SK-N-SH (cell line): ENCODE data around the gene DCHS1. TPM values are rescaled to one million over a fixed set of nuclear protein-coding genes. Genes with fewer than 3 reads are reported as not detected.
A peak's percentile ranks its signal among the peaks of the same experiment; 100 is the strongest.

Experiments
- CTCF ChIA-PET: fragments of 300-600, 350-600 bp; formaldehyde crosslinking; extraction: SDS; loops from one replicate; lab custom pipeline; 2021; lab: Yijun Ruan, JAX
- POLR2A ChIA-PET: fragments of 350-600 bp; sonication (Branson Sonifier 250); formaldehyde crosslinking; extraction: SDS; loops from one replicate; lab custom pipeline; 2020; ENCODE audit warnings: antibody characterized with exemption, inconsistent platforms; lab: Yijun Ruan, JAX
- DNase-seq: peaks from one replicate; pipeline ENCODE4 v3.0.0; 2012
- H2AFZ ChIP-seq: fragments of 200-600 bp; sonication (generic); 2 replicates; pipeline ENCODE4 v1.8.1; 2016; ENCODE audit warnings: antibody characterized with exemption, mild to moderate bottlenecking, low read depth
- H3F3A ChIP-seq: fragments of 200-600 bp; sonication (generic); replicated peaks from 2 replicates; pipeline ENCODE3; 2016; ENCODE audit warnings: antibody characterized with exemption, mild to moderate bottlenecking; ENCODE audit not compliant: insufficient read depth
- H3K27ac ChIP-seq, 2 experiments: fragments of 200-500 bp in 1 of 2; fragments of 200-600 bp in 1 of 2; sonication (Bioruptor generic) in 1 of 2; sonication (generic), shearing (Covaris generic) in 1 of 2; 2 replicates each; pipeline versions ENCODE4 v1.5.1 to v1.6.1; 2014 to 2016; ENCODE audit warnings: low read depth in 2 of 2, inconsistent platforms in 1 of 2, low read length in 1 of 2, mild to moderate bottlenecking in 1 of 2, mixed read lengths in 1 of 2
- H3K27me3 ChIP-seq: fragments of 200-600 bp; sonication (generic), shearing (Covaris generic); 2 replicates; pipeline ENCODE4 v1.6.1; 2016; ENCODE audit warnings: mixed run types; ENCODE audit not compliant: insufficient read depth
- H3K36me3 ChIP-seq, 2 experiments: fragments of 200-500 bp in 1 of 2; fragments of 200-600 bp in 1 of 2; sonication (Bioruptor generic) in 1 of 2; sonication (generic) in 1 of 2; replicated peaks in 1 of 2; 2 replicates each; pipeline versions ENCODE3 to v1.5.1; 2014 to 2016; ENCODE audit warnings: low read length in 1 of 2, mild to moderate bottlenecking in 1 of 2; ENCODE audit not compliant: insufficient read depth in 2 of 2, control insufficient read depth in 1 of 2
- H3K4me1 ChIP-seq, 2 experiments: fragments of 200-500 bp in 1 of 2; fragments of 200-600 bp in 1 of 2; sonication (Bioruptor generic) in 1 of 2; sonication (generic), shearing (Covaris generic) in 1 of 2; 2 replicates each; pipeline versions ENCODE4 v1.5.1 to v1.6.1; 2014 to 2016; ENCODE audit warnings: low read depth in 1 of 2, low read length in 1 of 2, mixed run types in 1 of 2; ENCODE audit not compliant: insufficient read depth in 2 of 2, control insufficient read depth in 1 of 2
- H3K4me2 ChIP-seq: fragments of 200-600 bp; sonication (generic), shearing (Covaris generic); 2 replicates; pipeline ENCODE4 v1.6.1; 2017; ENCODE audit warnings: mixed run types
- H3K4me3 ChIP-seq, 2 experiments: fragments of 200-500 bp in 1 of 2; fragments of 200-600 bp in 1 of 2; sonication (Bioruptor generic) in 1 of 2; sonication (generic), shearing (Covaris generic) in 1 of 2; 2 replicates each; pipeline versions ENCODE4 v1.5.1 to v1.8.1; 2014 to 2016; ENCODE audit warnings: low read depth in 2 of 2, inconsistent platforms in 1 of 2, low read length in 1 of 2, mild to moderate bottlenecking in 1 of 2, mixed read lengths in 1 of 2, moderate library complexity in 1 of 2
- H3K79me2 ChIP-seq: fragments of 200-600 bp; sonication (generic); 2 replicates; pipeline ENCODE4 v1.8.1; 2017; ENCODE audit warnings: mild to moderate bottlenecking; ENCODE audit not compliant: insufficient read depth
- H3K9ac ChIP-seq: fragments of 200-600 bp; sonication (generic); 2 replicates; pipeline ENCODE4 v1.6.1; 2017; ENCODE audit warnings: mixed run types
- H3K9me2 ChIP-seq: fragments of 200-600 bp; sonication (generic); 2 replicates; pipeline ENCODE4 v1.6.1; 2017; ENCODE audit warnings: mixed run types
- H3K9me3 ChIP-seq: fragments of 200-600 bp; sonication (generic); 2 replicates; pipeline ENCODE4 v1.6.1; 2017; ENCODE audit warnings: mixed run types, mild to moderate bottlenecking, moderate library complexity
- H4K20me1 ChIP-seq: fragments of 200-600 bp; sonication (generic); 2 replicates; pipeline ENCODE4 v1.6.1; 2017; ENCODE audit warnings: mild to moderate bottlenecking, mixed run types; ENCODE audit not compliant: insufficient read depth
- CHD2 ChIP-seq: fragments of 150-350 bp; IDR thresholded peaks from 2 replicates; pipeline ENCODE4 v1.6.1; 2018; ENCODE audit warnings: low read length; ENCODE audit not compliant: partially characterized antibody
- CTCF ChIP-seq: fragments of 200-600 bp; sonication (generic); IDR thresholded peaks from 2 replicates; pipeline ENCODE4 v1.6.1; 2017; ENCODE audit warnings: antibody characterized with exemption, mild to moderate bottlenecking, moderate library complexity
- FOSL2 ChIP-seq: IDR thresholded peaks from 2 replicates; pipeline ENCODE4 v1.4.0; 2012; ENCODE audit warnings: low read depth, mild to moderate bottlenecking, moderate library complexity, borderline replicate concordance
- JUND ChIP-seq: IDR thresholded peaks from 2 replicates; pipeline ENCODE4 v1.4.0; 2012
- MEF2A ChIP-seq: IDR thresholded peaks from 2 replicates; pipeline ENCODE4 v1.4.0; 2012; ENCODE audit warnings: low read depth, borderline replicate concordance
- MXI1 ChIP-seq: IDR thresholded peaks from 2 replicates; pipeline ENCODE4 v1.6.1; 2012; ENCODE audit warnings: mild to moderate bottlenecking, low read depth, low read length, improper control_type of control experiment
- NFIC ChIP-seq: IDR thresholded peaks from 2 replicates; pipeline ENCODE4 v1.4.0; 2012; ENCODE audit warnings: borderline replicate concordance
- NRF1 ChIP-seq: IDR thresholded peaks from 2 replicates; pipeline ENCODE4 v1.6.1; 2012; ENCODE audit warnings: low read depth, mild to moderate bottlenecking, low read length
- POLR2AphosphoS5 ChIP-seq: IDR thresholded peaks from 2 replicates; pipeline ENCODE4 v1.6.1; 2012; ENCODE audit warnings: low read depth, low read length
- RAD21 ChIP-seq: IDR thresholded peaks from 2 replicates; pipeline ENCODE4 v1.6.1; 2012; ENCODE audit warnings: mild to moderate bottlenecking, low read length
- REST ChIP-seq: IDR thresholded peaks from 2 replicates; pipeline ENCODE4 v1.6.1; 2012; ENCODE audit warnings: mild to moderate bottlenecking, low read depth, low read length, moderate library complexity
- RFX5 ChIP-seq: IDR thresholded peaks from 2 replicates; pipeline ENCODE4 v1.6.1; 2012; ENCODE audit warnings: mild to moderate bottlenecking, improper control_type of control experiment, low read length
- SIN3A ChIP-seq: IDR thresholded peaks from 2 replicates; pipeline ENCODE4 v1.6.1; 2012; ENCODE audit warnings: low read depth, mild to moderate bottlenecking, low read length, moderate library complexity, borderline replicate concordance
- SMC3 ChIP-seq: IDR thresholded peaks from 2 replicates; pipeline ENCODE4 v1.6.1; 2012; ENCODE audit warnings: low read depth, low read length, improper control_type of control experiment
- TAF1 ChIP-seq: IDR thresholded peaks from 2 replicates; pipeline ENCODE4 v1.6.1; 2012; ENCODE audit warnings: low read depth, mild to moderate bottlenecking, low read length, moderate library complexity, borderline replicate concordance
- TCF12 ChIP-seq: IDR thresholded peaks from 2 replicates; pipeline ENCODE4 v1.4.0; 2012
- USF1 ChIP-seq: IDR thresholded peaks from 2 replicates; pipeline ENCODE4 v1.4.0; 2012; ENCODE audit warnings: low read depth, borderline replicate concordance
- USF2 ChIP-seq: fragments of 150-350 bp; IDR thresholded peaks from 2 replicates; pipeline ENCODE4 v1.6.1; 2017; ENCODE audit warnings: antibody characterized with exemption, low read length, low read depth, borderline replicate concordance
- YY1 ChIP-seq: IDR thresholded peaks from 2 replicates; pipeline ENCODE4 v1.4.0; 2012; ENCODE audit warnings: low read depth, mild to moderate bottlenecking
- WGBS: methylation state at CpG from one replicate; pipeline ENCODE4 v1.1.6; 2017; ENCODE audit warnings: low lambda C conversion rate; 5-methylcytosine and 5-hydroxymethylcytosine counted together
- polyA plus RNA-seq, 3 experiments: library from polyadenylated mRNA; depleted of rRNA; stranded (reverse); fragments of >200 nt; gene quantifications; 2 replicates each; pipeline ENCODE4 v1.2.3, GENCODE V29; 2012

The DCHS1 gene
- polyA plus RNA-seq, 1 of the 3 experiments (the other 2 are of a cell fraction), result 5.7 TPM

GRCh38 chr11:6608011-6608410 is 47.6 kb downstream of the DCHS1 start:
- peaks cover 26 to 49% of the 10 kb centered on the region in 2 experiments for H3K4me1 ChIP-seq
- CTCF ChIA-PET, result interaction anchor here (0.9 to 2.4 kb wide), 3 partner anchors 11 to 77 kb away, joined by 3 to 9 read pairs (median 6); partner anchors contain the start of genes MRPL17 and TPP1
- TF ChIP-seq TCF12 (no peak), MXI1 (no peak), REST (no peak), CTCF (no peak), YY1 (no peak), RAD21 (no peak), MEF2A (no peak), USF2 (no peak), POLR2AphosphoS5 (no peak), NRF1 (no peak), SMC3 (no peak), NFIC (no peak), TAF1 (no peak), CHD2 (no peak), RFX5 (no peak), FOSL2 (no peak), JUND (no peak), SIN3A (no peak), USF1 (no peak)
- peaks cover 34 to 40% of the 10 kb centered on the region in 2 experiments for H3K36me3 ChIP-seq
- H4K20me1 ChIP-seq, result no peaks in the 10 kb centered on the region; the same call in 1 of the 2 replicates
- no peak overlapping the region for H3K4me3 ChIP-seq
- H3K9me3 ChIP-seq, result no peaks in the 10 kb centered on the region
- H3K4me2 ChIP-seq, result peak overlapping the region; percentile 86
- no peaks in the 10 kb centered on the region for H3K27me3 ChIP-seq
- H3K79me2 ChIP-seq, result peaks cover 86% of the 10 kb centered on the region
- 89% methylated on average over 9 of the region's 9 CpGs for WGBS
- no peak overlapping the region for H2AFZ ChIP-seq
- peaks cover 52% of the 10 kb centered on the region for H3F3A ChIP-seq
- POLR2A ChIA-PET, result interaction anchor here (0.6 to 1.1 kb wide), 2 partner anchors 11 to 44 kb away, joined by 3 to 4 read pairs; no protein-coding TSS in a partner anchor
- no peak overlapping the region for H3K9ac ChIP-seq
- DNase-seq, result no peak
- peak overlapping the region; percentile 91 to 94 for H3K27ac ChIP-seq
- H3K9me2 ChIP-seq, result no peaks in the 10 kb centered on the region
